Right cardiac atrium (tissue), 5 donors: ENCODE results near the gene LSAMP. TPM values are rescaled to one million over a fixed set of nuclear protein-coding genes. Genes with fewer than 3 reads are reported as not detected.

Source experiments
- ATAC-seq, 2 donors: fragments of 200-7000 bp; cut with Tn5 transposase; one replicate each; pipeline versions ENCODE4 v1.8.0 to v1.9.1; 2020; ENCODE audit warnings: moderate library complexity in 2 of 2, mild to moderate bottlenecking in 1 of 2
- DNase-seq, 3 donors: peaks; one replicate each; pipeline ENCODE4 v3.0.0-alpha.2; 2020
- H3K27ac ChIP-seq: one replicate; pipeline ENCODE4 v1.5.1; 2013; ENCODE audit warnings: mild to moderate bottlenecking, low read length, control low read depth, moderate library complexity
- H3K27me3 ChIP-seq: one replicate; pipeline ENCODE4 v1.6.1; 2013; ENCODE audit not compliant: control insufficient read depth, insufficient read depth
- H3K4me1 ChIP-seq: one replicate; pipeline ENCODE4 v1.6.1; 2013; ENCODE audit warnings: low read length; ENCODE audit not compliant: control insufficient read depth, insufficient read depth
- H3K4me3 ChIP-seq: one replicate; pipeline ENCODE4 v1.5.1; 2013; ENCODE audit warnings: low read length, control low read depth
- H3K9me3 ChIP-seq: one replicate; pipeline ENCODE4 v1.6.1; 2013; ENCODE audit warnings: low read length; ENCODE audit not compliant: control insufficient read depth
- WGBS: extraction: QIAGEN DNeasy Blood & Tissue Kit; methylation state at CpG from one replicate; pipeline ENCODE4 v1.1.7; 2013; 5-methylcytosine and 5-hydroxymethylcytosine counted together
- intact Hi-C, 4 donors: fragments of 100-400 bp; cut with DNase I; formaldehyde crosslinking; loops; one replicate each; pipeline versions ENCODE4 v1.11.0 to v1.14.0; 2022 to 2023
- polyA plus RNA-seq: library from polyadenylated mRNA; stranded (reverse); fragments of 200-250 nt; gene quantifications from one replicate; pipeline ENCODE4 v1.2.3, GENCODE V29; 2013
- total RNA-seq, 4 donors: library from RNA; stranded (reverse); fragmentation: NEBNext Ultra II Directional; extraction: Animal tissue kit (Norgen Biotek cat#: 25700); gene quantifications; one replicate each; pipeline ENCODE4 v1.2.1, GENCODE V29; 2021
- donor health status: healthy with polysubstance abuse.
- donor health status: DM: no; HTN: yes; CAD: no.
- donor health status: DM: no; HTN: no; CAD: no.
- donor health status: DM: no; HTN: yes; CAD: no; lungs with severe emphysema.
- donor health status: DM: yes; HTN: yes; CAD: no.

The LSAMP gene
- total and polyA plus RNA-seq, 5 donors, result 1.4 to 6.2 (median 3.7) TPM

- no peak overlapping the region for H3K4me3 ChIP-seq
- H3K27ac ChIP-seq, result no peak overlapping the region
- intact Hi-C loops, result no loop called here
- H3K4me1 ChIP-seq, result no peaks in the 10 kb centered on the region
- WGBS, result 83% methylated on average over 2 of the region's 2 CpGs
- DNase-seq, result no peak
- H3K9me3 ChIP-seq, result no peaks in the 10 kb centered on the region
- ATAC-seq, result no peak
- H3K27me3 ChIP-seq, result no peaks in the 10 kb centered on the region
These were observed 122.4 kb downstream of the LSAMP start for GRCh38 chr3:116322750-116323375.

DNA sequence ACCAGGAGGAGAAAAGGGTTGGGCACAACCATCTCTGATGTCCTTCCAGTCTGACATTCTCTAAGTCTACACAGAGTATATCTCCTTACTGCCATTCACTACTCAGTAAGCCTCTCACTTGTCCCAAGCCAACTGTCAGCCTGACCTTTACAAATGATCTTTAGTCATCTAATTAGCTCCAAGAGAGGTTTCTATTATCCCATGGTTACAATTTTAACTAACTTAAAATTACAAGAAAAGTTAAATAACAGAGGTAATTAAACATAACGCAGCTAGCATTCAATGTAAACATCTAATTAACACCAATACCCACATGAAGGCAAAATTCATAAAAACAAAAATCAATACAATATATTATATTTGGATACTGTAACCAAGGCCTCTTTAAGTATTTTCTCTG is 126.9 kb downstream of the LSAMP start:
- H3K9me3 ChIP-seq, result no peaks in the 10 kb centered on the region
- ATAC-seq (no peak), DNase-seq (no peak)
- H3K27me3 ChIP-seq, result no peaks in the 10 kb centered on the region
- H3K27ac ChIP-seq, result no peak overlapping the region
- WGBS, result 92% methylated on average over 1 of the region's 1 CpG
- H3K4me3 ChIP-seq, result no peak overlapping the region
- intact Hi-C loops, result no loop called here
- no peaks in the 10 kb centered on the region for H3K4me1 ChIP-seq

DNA sequence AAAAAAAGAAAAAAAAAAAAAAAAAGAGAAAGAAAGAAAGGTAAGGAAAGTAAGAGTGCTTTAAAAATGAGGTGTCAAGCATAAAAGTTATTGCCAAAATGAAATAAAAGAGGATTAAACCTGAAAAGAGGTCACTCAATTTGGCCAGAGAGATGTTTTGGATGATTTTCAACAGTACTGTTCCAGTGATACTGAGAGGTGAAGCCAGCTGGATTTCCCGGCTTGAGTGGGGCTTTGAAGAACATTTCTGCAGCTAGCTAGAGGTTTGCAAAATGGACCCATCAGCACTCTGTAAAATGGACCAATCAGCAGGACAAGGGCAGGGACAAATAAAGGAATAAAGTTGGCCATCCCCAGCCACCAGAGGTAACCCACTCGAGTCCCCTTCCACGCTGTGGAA is 128.5 kb downstream of the LSAMP start:
- ATAC-seq, result no peak
- DNase-seq, result no peak
- H3K4me1 ChIP-seq, result no peaks in the 10 kb centered on the region

DNA sequence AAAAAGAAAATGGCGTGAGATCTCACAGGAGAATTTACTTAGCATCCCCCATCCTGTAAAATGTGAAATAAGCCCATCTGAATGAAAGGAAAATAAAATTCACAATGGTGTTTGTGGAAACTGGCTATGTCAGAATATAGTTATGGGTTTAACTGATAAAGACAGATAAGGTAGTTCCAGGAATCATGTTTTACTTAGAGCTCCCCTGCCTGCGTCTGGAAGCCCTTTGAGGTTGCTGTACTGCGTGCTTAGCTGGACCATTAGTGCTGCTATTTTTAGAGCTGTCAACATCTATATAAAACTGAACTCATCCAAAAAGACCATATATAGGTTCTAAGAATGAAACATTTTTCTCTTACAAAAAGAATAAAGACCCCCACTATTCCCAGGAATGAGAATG is 130.8 kb downstream of the LSAMP start:
- no peak overlapping the region for H3K27ac ChIP-seq
- no peak for DNase-seq
- no peak for ATAC-seq
- no peaks in the 10 kb centered on the region for H3K9me3 ChIP-seq
- H3K4me1 ChIP-seq, result peaks cover 1% of the 10 kb centered on the region
- intact Hi-C loops, result no loop called here
- H3K4me3 ChIP-seq, result no peak overlapping the region
- H3K27me3 ChIP-seq, result no peaks in the 10 kb centered on the region
- WGBS, result 36% methylated on average over 3 of the region's 3 CpGs

More for the DNA sequence above, 128.5 kb downstream of the LSAMP start:
- WGBS, result 88% methylated on average over 3 of the region's 3 CpGs
- Histone ChIP-seq H3K27me3 (no peaks in the 10 kb centered on the region), H3K4me3 (no peak overlapping the region), H3K27ac (no peak overlapping the region), H3K9me3 (no peaks in the 10 kb centered on the region)
- intact Hi-C loops, result no loop called here

GRCh38 chr3:116306720-116307119 is 138.6 kb downstream of the LSAMP start:
- Histone ChIP-seq H3K4me1 (peaks cover 1% of the 10 kb centered on the region), H3K27ac (no peak overlapping the region), H3K27me3 (no peaks in the 10 kb centered on the region), H3K9me3 (no peaks in the 10 kb centered on the region), H3K4me3 (no peak overlapping the region)
- intact Hi-C loops, result no loop called here
- DNase-seq, result no peak
- ATAC-seq, result no peak
- 79% methylated on average over 2 of the region's 2 CpGs for WGBS

- intact Hi-C loops, result no loop called here
- 97% methylated on average over 1 of the region's 1 CpG for WGBS
- Histone ChIP-seq H3K4me3 (no peak overlapping the region), H3K4me1 (peaks cover 1% of the 10 kb centered on the region), H3K9me3 (no peaks in the 10 kb centered on the region), H3K27ac (no peak overlapping the region), H3K27me3 (no peaks in the 10 kb centered on the region)
- no peak for DNase-seq
- ATAC-seq, result no peak
These were observed 139.1 kb downstream of the LSAMP start for GRCh38 chr3:116306149-116306548.

- Histone ChIP-seq H3K9me3 (no peaks in the 10 kb centered on the region), H3K27ac (no peak overlapping the region), H3K4me3 (no peak overlapping the region), H3K27me3 (no peaks in the 10 kb centered on the region), H3K4me1 (no peaks in the 10 kb centered on the region)
- ATAC-seq (no peak), DNase-seq (no peak)
- intact Hi-C loops, result no loop called here
- WGBS, result 53% methylated on average over 4 of the region's 4 CpGs
These were observed 143.1 kb downstream of the LSAMP start for GRCh38 chr3:116302087-116302747.

- H3K4me1 ChIP-seq, result no peaks in the 10 kb centered on the region
- H3K27ac ChIP-seq, result no peak overlapping the region
- H3K4me3 ChIP-seq, result no peak overlapping the region
- H3K9me3 ChIP-seq, result no peaks in the 10 kb centered on the region
- H3K27me3 ChIP-seq, result no peaks in the 10 kb centered on the region
- intact Hi-C loops, result no loop called here
- WGBS, result 80% methylated on average over 1 of the region's 1 CpG
- ATAC-seq (no peak), DNase-seq (no peak)
These were observed 143.9 kb downstream of the LSAMP start for GRCh38 chr3:116301422-116301821.

DNA sequence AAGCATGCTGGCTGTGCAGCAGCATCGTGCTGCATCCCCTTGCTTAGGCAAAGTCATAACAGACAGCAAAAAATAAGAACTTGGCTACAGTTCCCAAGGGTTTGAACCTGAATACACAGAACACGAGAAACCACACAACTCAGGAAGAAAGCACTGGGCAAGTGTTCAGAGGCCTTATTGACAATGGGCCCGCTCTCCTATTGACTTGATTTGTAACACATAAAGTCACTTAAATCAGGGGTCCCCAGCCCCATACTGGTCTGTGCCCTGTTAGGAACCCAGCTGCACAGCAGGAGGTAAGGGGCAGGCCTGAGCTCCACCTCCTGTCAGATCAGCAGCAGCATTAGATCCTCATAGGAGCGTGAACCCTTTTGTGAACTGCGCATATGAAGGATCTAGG is 145.1 kb downstream of the LSAMP start:
- Histone ChIP-seq H3K4me3 (no peak overlapping the region), H3K27ac (no peak overlapping the region), H3K4me1 (no peaks in the 10 kb centered on the region), H3K27me3 (no peaks in the 10 kb centered on the region), H3K9me3 (no peaks in the 10 kb centered on the region)
- WGBS, result 86% methylated on average over 5 of the region's 5 CpGs
- intact Hi-C loops, result no loop called here
- DNase-seq (no peak), ATAC-seq (no peak)

GRCh38 chr3:116299646-116300081 is 145.6 kb downstream of the LSAMP start:
- intact Hi-C loops, result no loop called here
- WGBS, result 84% methylated on average over 3 of the region's 3 CpGs
- DNase-seq, result no peak

GRCh38 chr3:116298151-116298550 is 147.1 kb downstream of the LSAMP start:
- intact Hi-C loops, result no loop called here
- Histone ChIP-seq H3K9me3 (no peaks in the 10 kb centered on the region), H3K4me3 (no peak overlapping the region), H3K4me1 (no peaks in the 10 kb centered on the region), H3K27me3 (no peaks in the 10 kb centered on the region), H3K27ac (no peak overlapping the region)
- WGBS, result 50% methylated on average over 1 of the region's 1 CpG
- DNase-seq, result no peak
- ATAC-seq, result no peak

More at GRCh38 chr3:116299646-116300081, 145.6 kb downstream of the LSAMP start:
- no peak for ATAC-seq
- H3K27me3 ChIP-seq, result no peaks in the 10 kb centered on the region
- no peaks in the 10 kb centered on the region for H3K9me3 ChIP-seq
- no peak overlapping the region for H3K4me3 ChIP-seq
- H3K27ac ChIP-seq, result no peak overlapping the region
- H3K4me1 ChIP-seq, result no peaks in the 10 kb centered on the region
